OCI-LY1 (cell line): ENCODE results near the gene SETD1A.

Source experiments
- EZH2 ChIP-seq: fragments of 200-600 bp; sonication (generic), shearing (Covaris generic); IDR thresholded peaks from 2 replicates; pipeline ENCODE4 v1.8.0; 2017; ENCODE audit warnings: borderline replicate concordance, mixed run types, mild to moderate bottlenecking, antibody characterized with exemption, low read length, moderate library complexity, mixed read lengths
- TF ChIP-seq, protein P1 (sequence below): fragments of 200-600 bp; sonication (generic), shearing (Covaris generic); IDR thresholded peaks from 2 replicates; pipeline ENCODE4 v1.5.1; 2017; ENCODE audit warnings: mild to moderate bottlenecking, antibody characterized with exemption, low read length, moderate library complexity, mixed read lengths

GRCh38 chr16:30924076-30924912, 33.3 kb upstream of the SETD1A start:
- TF ChIP-seq, protein P1, sequence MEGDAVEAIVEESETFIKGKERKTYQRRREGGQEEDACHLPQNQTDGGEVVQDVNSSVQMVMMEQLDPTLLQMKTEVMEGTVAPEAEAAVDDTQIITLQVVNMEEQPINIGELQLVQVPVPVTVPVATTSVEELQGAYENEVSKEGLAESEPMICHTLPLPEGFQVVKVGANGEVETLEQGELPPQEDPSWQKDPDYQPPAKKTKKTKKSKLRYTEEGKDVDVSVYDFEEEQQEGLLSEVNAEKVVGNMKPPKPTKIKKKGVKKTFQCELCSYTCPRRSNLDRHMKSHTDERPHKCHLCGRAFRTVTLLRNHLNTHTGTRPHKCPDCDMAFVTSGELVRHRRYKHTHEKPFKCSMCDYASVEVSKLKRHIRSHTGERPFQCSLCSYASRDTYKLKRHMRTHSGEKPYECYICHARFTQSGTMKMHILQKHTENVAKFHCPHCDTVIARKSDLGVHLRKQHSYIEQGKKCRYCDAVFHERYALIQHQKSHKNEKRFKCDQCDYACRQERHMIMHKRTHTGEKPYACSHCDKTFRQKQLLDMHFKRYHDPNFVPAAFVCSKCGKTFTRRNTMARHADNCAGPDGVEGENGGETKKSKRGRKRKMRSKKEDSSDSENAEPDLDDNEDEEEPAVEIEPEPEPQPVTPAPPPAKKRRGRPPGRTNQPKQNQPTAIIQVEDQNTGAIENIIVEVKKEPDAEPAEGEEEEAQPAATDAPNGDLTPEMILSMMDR, result no peak
- no peak for TF ChIP-seq EZH2
